HG02885 (cell line): ENCODE results near the gene WTAP.
"Not testable (repeated sequence)": the region's sequence is repeated elsewhere in the genome, so short reads cannot be mapped to it uniquely, and the experiment has no call there.

ENCODE experiments used
- ATAC-seq: cut with Tn5 transposase; IDR thresholded peaks from one replicate; pipeline ENCODE4 v1.9.1; 2021; ENCODE audit warnings: mild to moderate bottlenecking; ENCODE audit not compliant: unreplicated experiment, poor library complexity

Gene WTAP

GRCh38 chr6:159726918-159727716 is at the start of gene WTAP:
TSS of gene WTAP (plus strand) at chr6:159727506. CDS start at chr6:159736266, 8,760 bp downstream.
- ATAC-seq, result peak; percentile 84

- ATAC-seq, result no peak
Measured at GRCh38 chr6:159677506-159678165, 49.7 kb upstream of the WTAP start.

- ATAC-seq, result no peak
Measured at GRCh38 chr6:159678574-159678973, 48.7 kb upstream of the WTAP start.

- no peak for ATAC-seq
Measured at GRCh38 chr6:159679091-159680077, 47.9 kb upstream of the WTAP start.

GRCh38 chr6:159680104-159680503 is 47.2 kb upstream of the WTAP start:
- ATAC-seq, result no peak

- ATAC-seq, result no peak
Measured at GRCh38 chr6:159681191-159681880, 46.0 kb upstream of the WTAP start.

GRCh38 chr6:159682295-159682694 is 45.0 kb upstream of the WTAP start:
- ATAC-seq, result no peak

- ATAC-seq, result no peak
Measured at GRCh38 chr6:159682810-159683209, 44.5 kb upstream of the WTAP start.

GRCh38 chr6:159684013-159684304 is 43.3 kb upstream of the WTAP start:
- ATAC-seq, result no peak

- ATAC-seq, result no peak
Measured at GRCh38 chr6:159686040-159686439, 41.3 kb upstream of the WTAP start.

GRCh38 chr6:159686703-159687102 is 40.6 kb upstream of the WTAP start:
- ATAC-seq, result no peak

GRCh38 chr6:159687341-159687740 is 40.0 kb upstream of the WTAP start:
- no peak for ATAC-seq

- no peak for ATAC-seq
Measured at GRCh38 chr6:159688266-159688905, 38.9 kb upstream of the WTAP start.

- no peak for ATAC-seq
Measured at GRCh38 chr6:159689001-159689400, 38.3 kb upstream of the WTAP start.

- not testable (repeated sequence) for ATAC-seq
Measured at GRCh38 chr6:159690135-159690534, 37.2 kb upstream of the WTAP start.

GRCh38 chr6:159691133-159691962 is 36.0 kb upstream of the WTAP start:
- ATAC-seq, result no peak

- ATAC-seq, result no peak
Measured at GRCh38 chr6:159691963-159692287, 35.4 kb upstream of the WTAP start.

GRCh38 chr6:159692303-159693127 is 34.8 kb upstream of the WTAP start:
- ATAC-seq, result peak; percentile 35
